GM12892 (cell line): ENCODE measurements around the gene TRPM8.
A peak's percentile ranks its signal among the peaks of the same experiment; 100 is the strongest.
"Not testable (repeated sequence)": the region's sequence is repeated elsewhere in the genome, so short reads cannot be mapped to it uniquely, and the experiment has no call there.

Experiments used
- DNase-seq: peaks from one replicate; pipeline ENCODE4 v3.0.0; 2011; ENCODE audit not compliant: insufficient read length
- FAIRE-seq: peaks from 2 replicates; lab custom pipeline; 2011; peaks lifted over from hg19 to GRCh38; lab: Jason Lieb, UNC
- POLR2A ChIP-seq: IDR thresholded peaks from 2 replicates; pipeline ENCODE4 v1.6.1; 2011; ENCODE audit warnings: low read depth, low read length, control low read depth
- POLR2AphosphoS5 ChIP-seq: IDR thresholded peaks from 2 replicates; pipeline ENCODE4 v1.6.1; 2011; ENCODE audit warnings: low read depth, low read length, control low read depth
- TAF1 ChIP-seq: IDR thresholded peaks from 2 replicates; pipeline ENCODE4 v1.6.1; 2011; ENCODE audit warnings: low read depth, mild to moderate bottlenecking, control low read depth, low read length, borderline replicate concordance

Gene TRPM8

DNA sequence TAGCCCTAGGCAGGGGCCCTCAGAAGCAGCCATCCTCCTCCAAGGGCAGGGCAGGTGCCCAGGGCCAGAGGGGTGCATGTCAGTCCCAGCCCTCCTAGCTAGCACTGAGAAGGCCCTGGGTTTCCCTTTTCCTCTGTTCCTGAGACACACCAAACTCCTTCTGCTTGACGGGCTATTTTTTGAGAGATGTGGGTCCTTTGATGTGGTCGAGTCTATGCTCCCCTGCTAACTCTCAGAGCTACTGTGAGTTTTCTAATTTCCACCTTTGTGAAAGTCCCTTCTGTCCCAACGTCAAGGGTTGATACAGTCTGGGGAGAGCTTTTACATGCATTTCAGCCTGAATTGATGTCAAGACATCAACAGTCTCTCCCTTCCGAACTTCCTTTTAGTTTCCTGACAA lies 51.4 kb downstream of the TRPM8 start:
- no peak for DNase-seq
- no peak for FAIRE-seq

DNA sequence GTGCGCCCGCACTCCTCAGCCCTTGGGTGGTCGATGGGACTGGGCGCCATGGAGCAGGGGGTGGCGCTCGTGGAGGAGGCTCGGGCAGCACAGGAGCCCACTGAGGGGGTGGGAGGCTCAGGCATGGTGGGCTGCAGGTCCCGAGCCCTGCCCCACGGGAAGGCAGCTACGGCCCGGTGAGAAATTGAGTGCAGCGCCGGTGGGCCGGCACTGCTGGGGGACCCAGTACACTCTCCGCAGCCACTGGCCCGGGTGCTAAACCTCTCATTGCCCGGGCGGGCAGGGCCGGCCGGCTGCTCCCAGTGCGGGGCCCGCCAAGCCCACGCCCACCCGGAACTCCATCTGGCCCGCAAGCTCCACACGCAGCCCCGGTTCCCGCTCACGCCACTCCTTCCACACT lies 55.3 kb downstream of the TRPM8 start:
- FAIRE-seq: not testable (repeated sequence)

More for the DNA sequence above, 51.4 kb downstream of the TRPM8 start:
- TF ChIP-seq POLR2AphosphoS5 (no peak), POLR2A (no peak), TAF1 (no peak)

DNA sequence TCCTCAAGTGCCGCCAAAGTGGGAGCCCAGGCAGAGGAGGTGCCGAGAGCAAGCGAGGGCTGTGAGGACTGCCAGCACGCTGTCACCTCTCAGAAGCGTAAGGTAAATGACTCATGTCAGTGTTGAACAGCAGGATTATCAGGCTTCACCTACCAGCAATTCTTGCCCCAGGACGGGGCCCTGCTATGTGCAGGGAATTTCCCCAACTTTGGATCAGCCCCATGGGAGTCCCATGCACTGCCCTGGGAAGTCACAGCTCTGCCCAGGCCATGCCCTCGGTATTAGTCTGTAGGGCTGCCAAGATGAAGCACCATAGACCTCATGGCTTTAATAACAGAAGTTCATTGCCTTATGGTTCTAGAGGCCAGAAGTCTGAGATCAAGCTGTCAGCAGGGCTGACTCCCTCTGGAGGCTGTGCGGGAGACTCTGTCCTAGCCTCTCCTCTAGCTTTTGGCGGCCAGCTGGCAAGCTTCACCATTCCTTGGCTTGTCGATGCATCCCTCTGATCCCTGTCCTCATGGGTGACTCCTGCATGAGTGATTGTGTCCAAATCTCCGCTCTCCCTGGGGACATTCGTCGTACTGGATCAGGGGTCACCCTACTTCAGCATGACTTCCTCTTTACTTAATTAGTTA lies 55.9 kb downstream of the TRPM8 start:
- TF ChIP-seq POLR2AphosphoS5 (no peak), TAF1 (no peak), POLR2A (no peak)
- DNase-seq (no peak), FAIRE-seq (no peak)

More for the DNA sequence above, 55.3 kb downstream of the TRPM8 start:
- DNase-seq: not testable (repeated sequence)

DNA sequence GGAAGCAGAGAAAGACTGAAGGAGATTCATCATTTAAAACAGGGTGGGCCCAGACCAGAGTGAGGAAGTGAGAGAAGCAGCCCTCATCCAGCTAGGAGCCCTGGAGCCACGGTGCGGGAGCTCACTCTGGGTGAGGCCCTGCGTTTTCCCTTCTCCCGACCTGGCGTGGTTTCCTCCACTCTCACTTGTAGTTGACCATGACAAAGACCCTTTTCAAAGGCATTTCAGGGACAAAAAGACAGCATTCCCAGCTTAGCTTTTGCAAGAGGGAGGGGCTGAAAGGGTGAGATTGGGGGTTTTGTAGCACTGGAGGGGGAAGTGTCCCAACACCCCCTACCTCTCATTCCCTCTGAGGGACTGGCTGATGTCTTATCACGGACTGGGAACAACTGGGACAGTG lies 56.6 kb downstream of the TRPM8 start:
- DNase-seq (no peak), FAIRE-seq (no peak)
- no peak for TF ChIP-seq TAF1
- no peak for TF ChIP-seq POLR2A
- no peak for TF ChIP-seq POLR2AphosphoS5

DNA sequence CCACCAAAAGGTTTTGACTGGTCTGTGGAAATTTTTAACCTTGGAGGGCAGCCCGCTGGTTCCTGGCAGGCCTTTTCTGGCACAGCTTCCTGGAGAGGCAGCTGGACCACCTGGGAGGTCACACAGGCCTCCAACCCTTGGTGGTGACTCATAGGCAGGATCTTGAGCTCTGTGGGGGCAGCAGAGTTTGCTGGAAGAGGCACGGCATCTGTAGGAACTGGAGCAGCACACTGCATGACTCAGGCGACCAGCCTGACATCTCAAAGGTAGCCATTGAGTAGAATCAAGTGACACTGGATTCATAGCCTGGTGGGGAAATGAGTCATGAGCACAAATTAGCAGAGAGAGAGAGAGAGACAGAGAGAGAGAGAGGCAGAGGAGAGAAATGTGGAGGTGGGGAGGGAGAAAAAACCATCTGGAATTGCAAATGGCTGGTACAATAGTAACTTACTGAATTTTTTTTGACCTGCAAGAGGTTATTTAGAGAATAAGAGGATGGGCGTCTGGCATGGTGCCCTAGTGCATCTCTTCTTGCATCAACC lies 57.4 kb downstream of the TRPM8 start:
- TF ChIP-seq TAF1: no peak
- no peak for TF ChIP-seq POLR2A
- no peak for TF ChIP-seq POLR2AphosphoS5
- no peak for DNase-seq
- peak; percentile 14 for FAIRE-seq

DNA sequence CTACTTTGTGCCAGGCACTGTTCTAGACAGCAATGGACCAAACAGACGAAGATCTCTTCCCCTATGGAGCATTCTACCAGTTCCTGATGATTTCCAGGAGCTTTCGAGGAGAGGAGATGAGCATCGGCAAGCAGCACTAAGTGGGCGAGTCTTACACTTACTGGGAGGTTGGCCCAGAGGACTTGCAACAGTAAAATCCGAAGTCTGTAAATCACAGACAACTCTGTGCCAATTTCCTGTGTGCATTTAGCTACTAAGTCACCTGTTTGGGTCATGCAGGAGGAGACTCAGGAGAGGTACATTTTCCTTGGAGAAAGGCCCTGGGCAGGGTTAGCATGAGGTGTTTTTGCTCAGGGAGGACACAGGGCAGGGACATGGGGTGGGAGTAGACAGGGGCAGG lies 58.9 kb downstream of the TRPM8 start:
- no peak for FAIRE-seq
- DNase-seq: no peak
- no peak for TF ChIP-seq TAF1
- TF ChIP-seq POLR2AphosphoS5: no peak
- no peak for TF ChIP-seq POLR2A

DNA sequence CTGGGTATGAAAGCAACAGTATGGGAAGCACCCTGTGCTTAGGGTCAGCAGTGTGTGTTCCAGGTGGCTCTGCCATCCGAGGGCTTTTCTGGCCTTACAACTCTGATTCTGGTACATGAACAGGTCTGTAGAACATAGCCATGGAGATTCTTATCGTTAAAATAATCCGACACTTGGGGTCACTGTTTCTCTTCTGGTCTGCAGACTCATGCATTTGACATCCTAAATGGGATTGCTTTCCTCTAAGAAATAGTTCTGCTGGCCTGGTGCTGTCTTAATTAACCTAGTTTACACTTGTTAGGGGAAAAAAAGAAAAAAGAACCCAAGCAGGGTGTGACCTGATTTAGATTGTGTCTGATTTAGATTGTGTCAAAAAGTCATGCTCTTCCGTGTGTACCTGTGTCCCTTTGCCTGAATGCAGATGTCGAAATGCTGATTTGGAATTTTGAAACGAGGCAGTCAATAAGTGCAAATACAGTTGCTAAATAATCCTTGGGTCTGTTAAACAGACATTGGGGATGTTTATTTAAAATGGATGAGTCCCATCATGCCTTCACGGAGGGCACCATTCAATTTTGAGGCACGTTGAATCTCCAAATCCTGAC lies 59.6 kb downstream of the TRPM8 start:
- peak; percentile 62 for FAIRE-seq
- no peak for DNase-seq
- TF ChIP-seq TAF1 (no peak), POLR2AphosphoS5 (no peak), POLR2A (no peak)

DNA sequence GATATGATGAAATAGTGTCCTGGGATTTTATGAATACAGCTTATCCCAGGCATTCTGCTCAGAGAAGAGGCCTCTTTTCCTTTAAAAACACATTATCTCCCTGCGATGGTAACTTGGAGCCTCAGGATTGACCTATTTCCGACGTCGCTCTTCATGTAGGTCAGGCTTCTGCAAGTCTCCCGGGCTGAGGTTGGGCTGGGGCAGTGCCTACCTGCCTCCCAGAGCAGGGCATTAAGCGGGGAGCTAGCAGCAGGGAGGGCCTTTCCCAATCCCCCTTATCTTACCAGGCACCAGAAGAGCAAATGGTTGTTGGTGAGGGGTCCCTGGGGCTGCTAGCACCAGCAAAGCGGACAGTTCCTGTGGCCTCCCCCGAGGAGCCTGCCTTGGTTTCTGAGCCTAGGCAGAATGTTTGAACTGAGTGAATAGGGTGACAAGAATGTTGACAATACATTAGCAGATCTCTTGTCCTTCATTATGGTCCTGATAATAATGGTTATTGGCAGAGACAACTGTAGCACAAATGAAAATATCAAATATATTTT lies 60.2 kb downstream of the TRPM8 start:
- FAIRE-seq (no peak), DNase-seq (no peak)
- TF ChIP-seq POLR2A (no peak), TAF1 (no peak), POLR2AphosphoS5 (no peak)

DNA sequence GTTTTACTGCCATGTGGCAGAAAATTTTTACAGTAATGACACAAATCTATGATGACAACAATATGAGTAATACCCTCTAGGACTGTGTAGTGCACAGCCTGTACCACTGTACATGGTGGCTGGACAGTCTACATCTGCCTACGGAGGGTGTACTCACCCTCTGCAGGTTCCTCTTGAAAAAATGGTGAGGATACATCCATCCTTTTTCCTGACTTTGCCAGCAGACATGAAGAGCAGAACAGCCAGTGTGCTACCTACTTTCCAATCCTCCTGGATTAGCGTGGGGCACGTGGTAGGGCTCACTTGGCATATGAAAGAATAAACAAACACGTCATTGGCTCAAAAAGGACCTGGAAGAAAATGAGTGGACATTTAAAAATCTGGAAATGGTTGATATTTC lies 62.6 kb downstream of the TRPM8 start:
- FAIRE-seq (no peak), DNase-seq (no peak)
- TF ChIP-seq TAF1: no peak
- TF ChIP-seq POLR2A: no peak
- no peak for TF ChIP-seq POLR2AphosphoS5

DNA sequence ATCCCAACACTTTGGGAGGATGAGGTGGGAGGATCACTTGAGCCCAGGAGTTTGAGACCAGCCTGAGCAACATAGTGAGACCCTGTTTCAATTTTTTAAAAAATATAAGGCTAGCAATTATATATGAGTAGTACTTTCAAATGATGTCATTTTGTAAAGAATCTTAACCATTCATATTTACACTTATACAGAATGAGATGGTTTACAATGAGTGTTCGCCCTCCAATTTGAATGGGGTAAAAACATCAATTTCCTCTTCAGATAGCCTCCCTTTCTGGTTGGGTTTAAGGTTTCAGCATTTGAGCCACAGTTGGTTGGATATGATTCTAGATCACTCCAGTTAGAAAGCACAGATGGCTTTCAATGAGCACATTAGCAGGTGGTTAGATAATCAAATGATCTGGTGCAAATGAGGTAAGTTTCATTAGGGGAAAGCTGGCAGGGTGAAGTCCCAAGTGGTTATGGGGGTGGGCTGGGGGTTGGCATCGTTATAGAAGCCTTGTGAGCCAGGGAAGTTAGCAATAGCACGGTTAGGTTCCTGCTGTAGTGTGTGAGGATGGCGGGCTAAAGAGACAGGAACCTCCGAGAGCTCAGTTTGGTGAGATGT lies 63.9 kb downstream of the TRPM8 start:
- FAIRE-seq (no peak), DNase-seq (no peak)
- TF ChIP-seq POLR2AphosphoS5 (no peak), POLR2A (no peak), TAF1 (no peak)

DNA sequence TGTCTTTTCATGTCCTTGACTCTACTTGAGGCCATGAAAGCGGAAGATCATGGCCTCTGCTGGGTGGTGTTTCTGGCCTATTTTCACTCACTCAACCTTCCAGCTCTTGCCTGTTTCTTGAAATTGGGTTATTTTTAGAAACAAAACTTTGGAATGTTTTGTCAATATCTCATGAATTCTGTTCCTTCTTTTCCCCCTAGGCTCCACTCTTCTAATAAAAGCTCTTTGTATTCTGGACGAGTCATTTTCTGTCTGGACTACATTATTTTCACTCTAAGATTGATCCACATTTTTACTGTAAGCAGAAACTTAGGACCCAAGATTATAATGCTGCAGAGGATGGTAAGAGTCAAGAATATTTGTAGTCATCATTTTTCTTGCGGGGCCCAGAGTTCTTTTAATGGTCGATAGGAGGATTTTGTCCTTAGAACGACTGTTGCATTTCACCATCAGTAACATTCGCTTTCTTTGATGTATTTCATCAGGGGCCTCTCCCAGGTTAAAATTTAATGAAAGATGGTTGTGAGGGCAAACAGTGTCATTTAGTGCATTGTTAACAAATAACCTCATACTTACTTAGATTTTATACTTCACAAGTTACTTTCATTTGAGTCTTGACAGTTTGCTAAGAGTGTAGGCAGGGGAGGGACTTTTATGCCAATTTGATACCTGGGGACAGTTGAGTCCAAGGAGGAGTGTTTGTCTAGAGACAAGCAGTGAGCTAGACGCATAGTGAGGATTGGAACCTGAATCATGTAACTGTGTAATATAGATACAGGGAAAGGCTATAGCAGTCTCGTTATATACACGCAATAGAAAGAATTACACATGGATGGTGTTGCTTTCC lies 64.6 kb downstream of the TRPM8 start:
- TF ChIP-seq POLR2A (no peak), POLR2AphosphoS5 (no peak), TAF1 (no peak)
- no peak for FAIRE-seq
- no peak for DNase-seq
